ENCODE data around the gene NOTCH4. TPM values are rescaled to one million over a fixed set of nuclear protein-coding genes. Genes with fewer than 3 reads are reported as not detected.

Gene NOTCH4
- total and polyA plus RNA-seq, 2 of the 4 experiments (the other 2 are of a cell fraction): 0.96 to 1.3 TPM

GRCh38 chr6:32247401-32247800 is 23.5 kb upstream of the NOTCH4 start:
- Histone ChIP-seq H4K8ac (ENCODE audit: low read depth in 2 of 2, low read length in 2 of 2) (no peak overlapping the region), H4K20me1 (ENCODE audit: insufficient read depth, low read length) (no peaks in the 10 kb centered on the region), H2BK20ac (ENCODE audit: low read depth, low read length) (no peak overlapping the region), H2BK120ac (ENCODE audit: low read depth, low read length) (no peak overlapping the region), H2BK5ac (ENCODE audit: low read depth, low read length, poor library complexity, severe bottlenecking) (no peak overlapping the region), H3K18ac (ENCODE audit: low read depth, low read length) (no peak overlapping the region), H3K9me1 (ENCODE audit: insufficient read depth, low read length) (no peaks in the 10 kb centered on the region), H3K4me2 (ENCODE audit: low read depth, low read length) (no peak overlapping the region), H3K9ac (ENCODE audit: low read depth, low read length) (no peak overlapping the region), H2AK5ac (ENCODE audit: low read depth, low read length) (no peak overlapping the region), H3K79me1 (ENCODE audit: low read depth in 1 of 2, low read length in 2 of 2) (no peaks in the 10 kb centered on the region), H2AK9ac (replicated peaks; ENCODE audit: low read depth, low read length, poor library complexity) (no peak overlapping the region), H4K5ac (ENCODE audit: low read depth, low read length) (no peak overlapping the region), H3K27me3 (ENCODE audit: control insufficient read depth, insufficient read depth, low read length) (peaks cover 6% of the 10 kb centered on the region), H2BK15ac (ENCODE audit: low read depth, low read length) (no peak overlapping the region), H3K36me3 (ENCODE audit: control insufficient read depth, insufficient read depth, low read length) (no peaks in the 10 kb centered on the region), H4K91ac (ENCODE audit: insufficient read depth, low read depth, low read length) (no peak overlapping the region), H3K23ac (ENCODE audit: low read depth, low read length) (no peak overlapping the region), H3K4ac (ENCODE audit: low read depth, low read length) (no peak overlapping the region), H3K9me3 (ENCODE audit: control insufficient read depth, insufficient read depth, low read length) (peaks cover 6% of the 10 kb centered on the region), H3K4me3 (ENCODE audit: insufficient read depth, low read depth, low read length) (no peak overlapping the region), H3K56ac (ENCODE audit: extremely low read depth, insufficient read depth, low read length) (no peak overlapping the region), H3K4me1 (ENCODE audit: control insufficient read depth, insufficient read depth, low read length) (no peaks in the 10 kb centered on the region), H3K27ac (ENCODE audit: insufficient read depth, low read length) (no peak overlapping the region), H2AFZ (replicated peaks; ENCODE audit: low read length, poor library complexity) (no peak overlapping the region), H3K14ac (replicated peaks; ENCODE audit: low read depth, low read length) (no peak overlapping the region)
- in situ Hi-C loops (cut with MboI; ENCODE audit: low sequenced_read_pairs): loop anchor here (5.0 to 10.0 kb wide), 3 partner anchors 165 to 547 kb away; no protein-coding TSS in a partner anchor
- ChIA-PET CTCF (interaction anchor here (1.2 kb wide), 1 partner anchor 453 kb away, joined by 3 read pairs; no protein-coding TSS in a partner anchor), POLR2A (ENCODE audit: unreplicated experiment) (no interaction called here)
- WGBS, 2 experiments (ENCODE audit: extremely low coverage in 2 of 2, insufficient read length in 1 of 2): no CpG with 5 or more reads among the region's 2 CpGs
- dilution Hi-C loops (cut with HindIII; ENCODE audit: low sequenced_read_pairs, unreplicated experiment): no loop called here
- DNase-seq (no peak), ATAC-seq (ENCODE audit: low read depth) (no peak)
- no peak for TF ChIP-seq MAFK (IDR thresholded peaks at IDR 0.05; ENCODE audit: low read depth, low read length)
- intact Hi-C loops (cut with micrococcal nuclease): loop anchor here (5.0 kb wide), 1 partner anchor 540 kb away; no protein-coding TSS in a partner anchor
- no TSS peak for BruUV-seq (replicated peaks)
